Epidermal melanocyte (primary cell): ENCODE data around the gene ZBTB8A.
"Not testable (repeated sequence)": the region's sequence is repeated elsewhere in the genome, so short reads cannot be mapped to it uniquely, and the experiment has no call there.

ENCODE experiments used
- DNase-seq: peaks from one replicate; pipeline ENCODE4 v3.0.0; 2011; ENCODE audit warnings: low spot score; ENCODE audit not compliant: insufficient read length

Gene ZBTB8A

GRCh38 chr1:32536764-32537163, 2.5 kb upstream of the ZBTB8A start:
- DNase-seq: no peak

- DNase-seq: peak; percentile 25
Measured at GRCh38 chr1:32539584-32540571, 651 bp downstream of the ZBTB8A start.

GRCh38 chr1:32540605-32541004, 1.4 kb downstream of the ZBTB8A start:
- no peak for DNase-seq

- no peak for DNase-seq
Measured at GRCh38 chr1:32541064-32541566, 1.9 kb downstream of the ZBTB8A start.

- no peak for DNase-seq
Measured at GRCh38 chr1:32546611-32547010, 7.4 kb downstream of the ZBTB8A start.

GRCh38 chr1:32549616-32550015, 10.4 kb downstream of the ZBTB8A start:
- DNase-seq: no peak

GRCh38 chr1:32554288-32554687, 15.1 kb downstream of the ZBTB8A start:
- DNase-seq: no peak

- DNase-seq: not testable (repeated sequence)
Measured at GRCh38 chr1:32557035-32557434, 17.8 kb downstream of the ZBTB8A start.

- DNase-seq: no peak
Measured at GRCh38 chr1:32557812-32558211, 18.6 kb downstream of the ZBTB8A start.

- DNase-seq: no peak
Measured at GRCh38 chr1:32568929-32569328, 29.7 kb downstream of the ZBTB8A start.

- no peak for DNase-seq
Measured at GRCh38 chr1:32580348-32581017, 41.3 kb downstream of the ZBTB8A start.

GRCh38 chr1:32592943-32593342, 53.7 kb downstream of the ZBTB8A start:
- no peak for DNase-seq

GRCh38 chr1:32600034-32600433, 60.8 kb downstream of the ZBTB8A start:
- DNase-seq: no peak

- no peak for DNase-seq
Measured at GRCh38 chr1:32605711-32606424, 66.6 kb downstream of the ZBTB8A start.

GRCh38 chr1:32606565-32607371, 67.5 kb downstream of the ZBTB8A start:
- no peak for DNase-seq

- no peak for DNase-seq
Measured at GRCh38 chr1:32609180-32609579, 70.0 kb downstream of the ZBTB8A start.

GRCh38 chr1:32611859-32612188, 72.6 kb downstream of the ZBTB8A start:
- DNase-seq: no peak

- DNase-seq: peak; percentile 86
Measured at GRCh38 chr1:32612189-32612881, 73.1 kb downstream of the ZBTB8A start.

GRCh38 chr1:32613472-32613871, 74.2 kb downstream of the ZBTB8A start:
- DNase-seq: no peak

- no peak for DNase-seq
Measured at GRCh38 chr1:32618673-32619221, 79.5 kb downstream of the ZBTB8A start.
